ENCODE results near the gene GRHPR.

GRHPR gene

GRCh38 chr9:37438359-37438758 is 15.9 kb downstream of the GRHPR start:
- Histone ChIP-seq H3K4me2 (ENCODE audit: low read length) (no peak overlapping the region), H3K4me1 (ENCODE audit: control insufficient read depth, insufficient read depth, low read length) (no peaks in the 10 kb centered on the region), H3K36me3 (ENCODE audit: insufficient read depth, low read length) (peaks cover 82% of the 10 kb centered on the region), H3K4me3 (ENCODE audit: low read length) (no peak overlapping the region), H3K9ac (ENCODE audit: low read depth, low read length) (no peak overlapping the region), H3K27me3 (ENCODE audit: control insufficient read depth, insufficient read depth, low read length) (no peaks in the 10 kb centered on the region), H3K9me3 (replicated peaks; ENCODE audit: low read length) (no peaks in the 10 kb centered on the region)

GRCh38 chr9:37441776-37442370 is 19.4 kb downstream of the GRHPR start:
- H3K4me2 ChIP-seq (ENCODE audit: low read length), result no peak overlapping the region
- no peak overlapping the region for H3K4me3 ChIP-seq (ENCODE audit: low read length)
- H3K4me1 ChIP-seq (ENCODE audit: control insufficient read depth, insufficient read depth, low read length), result no peaks in the 10 kb centered on the region
- no peaks in the 10 kb centered on the region for H3K9me3 ChIP-seq (replicated peaks; ENCODE audit: low read length)
- H3K9ac ChIP-seq (ENCODE audit: low read depth, low read length), result no peak overlapping the region
- H3K36me3 ChIP-seq (ENCODE audit: insufficient read depth, low read length), result peaks cover 51% of the 10 kb centered on the region
- H3K27me3 ChIP-seq (ENCODE audit: control insufficient read depth, insufficient read depth, low read length), result no peaks in the 10 kb centered on the region

- Histone ChIP-seq H3K9me3 (replicated peaks; ENCODE audit: low read length) (no peaks in the 10 kb centered on the region), H3K4me2 (ENCODE audit: low read length) (no peak overlapping the region), H3K36me3 (ENCODE audit: insufficient read depth, low read length) (peaks cover 44% of the 10 kb centered on the region), H3K27me3 (ENCODE audit: control insufficient read depth, insufficient read depth, low read length) (no peaks in the 10 kb centered on the region), H3K4me3 (ENCODE audit: low read length) (no peak overlapping the region), H3K9ac (ENCODE audit: low read depth, low read length) (no peak overlapping the region), H3K4me1 (ENCODE audit: control insufficient read depth, insufficient read depth, low read length) (no peaks in the 10 kb centered on the region)
Measured at GRCh38 chr9:37442556-37442955, 20.1 kb downstream of the GRHPR start.

- H3K4me1 ChIP-seq (ENCODE audit: control insufficient read depth, insufficient read depth, low read length), result no peaks in the 10 kb centered on the region
- no peak overlapping the region for H3K9ac ChIP-seq (ENCODE audit: low read depth, low read length)
- no peaks in the 10 kb centered on the region for H3K27me3 ChIP-seq (ENCODE audit: control insufficient read depth, insufficient read depth, low read length)
- H3K9me3 ChIP-seq (replicated peaks; ENCODE audit: low read length), result no peaks in the 10 kb centered on the region
- H3K4me2 ChIP-seq (ENCODE audit: low read length), result no peak overlapping the region
- peaks cover 34% of the 10 kb centered on the region for H3K36me3 ChIP-seq (ENCODE audit: insufficient read depth, low read length)
- no peak overlapping the region for H3K4me3 ChIP-seq (ENCODE audit: low read length)
Measured at GRCh38 chr9:37443566-37443965, 21.1 kb downstream of the GRHPR start.

GRCh38 chr9:37444890-37445289 is 22.4 kb downstream of the GRHPR start:
- Histone ChIP-seq H3K9ac (ENCODE audit: low read depth, low read length) (no peak overlapping the region), H3K4me1 (ENCODE audit: control insufficient read depth, insufficient read depth, low read length) (no peaks in the 10 kb centered on the region), H3K4me2 (ENCODE audit: low read length) (no peak overlapping the region), H3K9me3 (replicated peaks; ENCODE audit: low read length) (no peaks in the 10 kb centered on the region), H3K27me3 (ENCODE audit: control insufficient read depth, insufficient read depth, low read length) (no peaks in the 10 kb centered on the region), H3K4me3 (ENCODE audit: low read length) (no peak overlapping the region), H3K36me3 (ENCODE audit: insufficient read depth, low read length) (peaks cover 22% of the 10 kb centered on the region)

- Histone ChIP-seq H3K27me3 (ENCODE audit: control insufficient read depth, insufficient read depth, low read length) (no peaks in the 10 kb centered on the region), H3K4me2 (ENCODE audit: low read length) (no peak overlapping the region), H3K4me1 (ENCODE audit: control insufficient read depth, insufficient read depth, low read length) (no peaks in the 10 kb centered on the region), H3K36me3 (ENCODE audit: insufficient read depth, low read length) (peaks cover 18% of the 10 kb centered on the region), H3K9me3 (replicated peaks; ENCODE audit: low read length) (no peaks in the 10 kb centered on the region), H3K9ac (ENCODE audit: low read depth, low read length) (no peak overlapping the region), H3K4me3 (ENCODE audit: low read length) (no peak overlapping the region)
Measured at GRCh38 chr9:37445832-37446231, 23.3 kb downstream of the GRHPR start.

GRCh38 chr9:37446401-37446800 is 23.9 kb downstream of the GRHPR start:
- H3K9me3 ChIP-seq (replicated peaks; ENCODE audit: low read length), result no peaks in the 10 kb centered on the region
- peaks cover 12% of the 10 kb centered on the region for H3K36me3 ChIP-seq (ENCODE audit: insufficient read depth, low read length)
- H3K27me3 ChIP-seq (ENCODE audit: control insufficient read depth, insufficient read depth, low read length), result no peaks in the 10 kb centered on the region
- no peaks in the 10 kb centered on the region for H3K4me1 ChIP-seq (ENCODE audit: control insufficient read depth, insufficient read depth, low read length)
- no peak overlapping the region for H3K4me2 ChIP-seq (ENCODE audit: low read length)
- no peak overlapping the region for H3K4me3 ChIP-seq (ENCODE audit: low read length)
- no peak overlapping the region for H3K9ac ChIP-seq (ENCODE audit: low read depth, low read length)

- Histone ChIP-seq H3K36me3 (ENCODE audit: insufficient read depth, low read length) (peaks cover 5% of the 10 kb centered on the region), H3K9ac (ENCODE audit: low read depth, low read length) (no peak overlapping the region)
Measured at GRCh38 chr9:37447111-37447510, 24.6 kb downstream of the GRHPR start.

GRCh38 chr9:37449862-37450632 is 27.6 kb downstream of the GRHPR start:
- Histone ChIP-seq H3K9me3 (replicated peaks; ENCODE audit: low read length) (no peaks in the 10 kb centered on the region), H3K36me3 (ENCODE audit: insufficient read depth, low read length) (peaks cover 2% of the 10 kb centered on the region)

More at GRCh38 chr9:37447111-37447510, 24.6 kb downstream of the GRHPR start:
- no peak overlapping the region for H3K4me2 ChIP-seq (ENCODE audit: low read length)
- H3K9me3 ChIP-seq (replicated peaks; ENCODE audit: low read length), result no peaks in the 10 kb centered on the region
- peaks cover 3% of the 10 kb centered on the region for H3K4me1 ChIP-seq (ENCODE audit: control insufficient read depth, insufficient read depth, low read length)
- H3K4me3 ChIP-seq (ENCODE audit: low read length), result no peak overlapping the region
- H3K27me3 ChIP-seq (ENCODE audit: control insufficient read depth, insufficient read depth, low read length), result no peaks in the 10 kb centered on the region

GRCh38 chr9:37451628-37452027 is 29.1 kb downstream of the GRHPR start:
- Histone ChIP-seq H3K9me3 (replicated peaks; ENCODE audit: low read length) (no peaks in the 10 kb centered on the region), H3K4me1 (ENCODE audit: control insufficient read depth, insufficient read depth, low read length) (peaks cover 3% of the 10 kb centered on the region), H3K36me3 (ENCODE audit: insufficient read depth, low read length) (peaks cover 2% of the 10 kb centered on the region), H3K4me3 (ENCODE audit: low read length) (no peak overlapping the region), H3K9ac (ENCODE audit: low read depth, low read length) (no peak overlapping the region), H3K4me2 (ENCODE audit: low read length) (no peak overlapping the region), H3K27me3 (ENCODE audit: control insufficient read depth, insufficient read depth, low read length) (no peaks in the 10 kb centered on the region)

More at GRCh38 chr9:37449862-37450632, 27.6 kb downstream of the GRHPR start:
- no peaks in the 10 kb centered on the region for H3K27me3 ChIP-seq (ENCODE audit: control insufficient read depth, insufficient read depth, low read length)
- no peak overlapping the region for H3K4me2 ChIP-seq (ENCODE audit: low read length)
- peaks cover 3% of the 10 kb centered on the region for H3K4me1 ChIP-seq (ENCODE audit: control insufficient read depth, insufficient read depth, low read length)
- no peak overlapping the region for H3K4me3 ChIP-seq (ENCODE audit: low read length)
- H3K9ac ChIP-seq (ENCODE audit: low read depth, low read length), result no peak overlapping the region

- Histone ChIP-seq H3K27me3 (ENCODE audit: control insufficient read depth, insufficient read depth, low read length) (no peaks in the 10 kb centered on the region), H3K36me3 (ENCODE audit: insufficient read depth, low read length) (peaks cover 7% of the 10 kb centered on the region), H3K4me1 (ENCODE audit: control insufficient read depth, insufficient read depth, low read length) (peaks cover 3% of the 10 kb centered on the region), H3K9ac (ENCODE audit: low read depth, low read length) (no peak overlapping the region), H3K4me2 (ENCODE audit: low read length) (no peak overlapping the region), H3K4me3 (ENCODE audit: low read length) (no peak overlapping the region), H3K9me3 (replicated peaks; ENCODE audit: low read length) (no peaks in the 10 kb centered on the region)
Measured at GRCh38 chr9:37452611-37453010, 30.1 kb downstream of the GRHPR start.

GRCh38 chr9:37453827-37454226 is 31.3 kb downstream of the GRHPR start:
- Histone ChIP-seq H3K4me2 (ENCODE audit: low read length) (no peak overlapping the region), H3K4me3 (ENCODE audit: low read length) (no peak overlapping the region), H3K36me3 (ENCODE audit: insufficient read depth, low read length) (peaks cover 9% of the 10 kb centered on the region), H3K9ac (ENCODE audit: low read depth, low read length) (no peak overlapping the region), H3K27me3 (ENCODE audit: control insufficient read depth, insufficient read depth, low read length) (no peaks in the 10 kb centered on the region), H3K9me3 (replicated peaks; ENCODE audit: low read length) (no peaks in the 10 kb centered on the region), H3K4me1 (ENCODE audit: control insufficient read depth, insufficient read depth, low read length) (peaks cover 3% of the 10 kb centered on the region)

Data from skeletal muscle satellite cell (primary cell).